LHCN-M2 (cell line): ENCODE data around the gene PHKA1. TPM values are rescaled to one million over a fixed set of nuclear protein-coding genes. Genes with fewer than 3 reads are reported as not detected.
"Not testable (repeated sequence)": the region's sequence is repeated elsewhere in the genome, so short reads cannot be mapped to it uniquely, and the experiment has no call there.

Source experiments
- DNase-seq: peaks from one replicate; pipeline ENCODE4 v3.0.0-alpha.2; 2012; ENCODE audit warnings: low read depth
- total RNA-seq: library from RNA; depleted of rRNA; stranded (reverse); fragments of >200 nt; gene quantifications from 2 replicates; pipeline ENCODE4 v1.2.3, GENCODE V29; 2014; rRNA removed

PHKA1 gene
- total RNA-seq, 1 experiment from 2014 or later, result 20.6 TPM

DNA sequence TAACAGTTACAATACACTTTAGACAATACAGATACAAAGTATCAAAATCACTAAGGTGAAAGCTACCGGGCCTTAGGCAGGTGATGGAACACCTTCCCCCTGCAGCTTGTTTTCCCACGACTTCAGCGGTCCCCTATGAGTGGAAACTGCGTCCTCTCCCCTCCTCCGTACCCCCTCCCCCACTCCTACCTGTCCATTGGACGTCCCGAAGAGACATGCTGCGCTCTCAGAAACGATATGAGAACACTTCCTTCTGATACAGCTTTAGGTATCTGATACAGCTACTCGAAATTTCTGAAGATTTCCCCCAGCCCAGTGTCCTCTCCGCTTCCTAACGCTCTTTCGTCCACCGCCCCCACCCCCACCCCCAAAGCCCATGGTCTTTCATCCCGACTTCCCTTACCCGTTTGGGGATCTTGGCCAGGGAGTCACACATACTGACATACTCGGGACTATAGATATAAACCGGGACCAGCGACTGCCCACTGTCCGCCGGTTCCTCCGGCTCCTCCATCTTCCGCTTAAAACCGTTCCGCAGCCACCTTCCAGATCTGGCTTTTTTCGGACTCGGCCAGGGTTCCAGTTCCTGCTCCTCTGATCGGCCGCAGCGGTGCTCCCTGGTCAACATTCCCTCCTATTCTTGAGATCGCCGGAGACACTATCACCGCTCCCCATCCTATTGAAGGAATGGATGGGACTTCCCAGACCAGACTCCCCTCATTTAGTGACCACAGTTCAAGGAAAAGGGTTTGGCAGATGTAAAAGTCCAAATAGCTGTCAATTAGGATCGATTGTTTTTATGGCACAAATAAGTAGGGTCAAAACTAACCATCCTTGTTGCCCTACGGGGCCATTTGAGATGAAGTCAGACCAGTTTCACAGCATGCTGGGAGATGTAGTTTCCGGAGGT lies 141.6 kb downstream of the PHKA1 start, which contains the start of gene HDAC8:
TSS of gene HDAC8 (minus strand) at position 596 of the 910 bp plus-strand sequence. CDS start at position 514, 82 bp downstream.
- DNase-seq, result peak; percentile 83

DNA sequence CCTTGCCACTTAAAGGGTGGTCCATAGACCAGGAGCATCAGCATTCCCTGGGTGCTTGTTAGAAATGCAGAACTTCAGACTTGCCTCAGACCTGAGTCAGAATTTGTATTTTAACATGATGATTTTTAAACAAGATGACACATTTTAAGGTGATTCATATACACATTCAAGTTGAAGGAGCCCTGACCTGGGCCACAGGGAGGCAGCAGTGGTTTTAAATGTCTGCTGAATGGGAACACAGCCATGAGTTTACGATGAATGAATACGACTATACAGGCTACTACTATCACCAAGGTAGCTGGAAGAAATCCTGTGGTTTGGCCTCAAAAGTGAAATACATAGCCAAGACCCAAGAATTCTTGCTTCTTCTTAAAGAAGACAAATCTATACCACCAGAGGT lies 144.3 kb downstream of the PHKA1 start:
- peak; percentile 70 for DNase-seq

DNA sequence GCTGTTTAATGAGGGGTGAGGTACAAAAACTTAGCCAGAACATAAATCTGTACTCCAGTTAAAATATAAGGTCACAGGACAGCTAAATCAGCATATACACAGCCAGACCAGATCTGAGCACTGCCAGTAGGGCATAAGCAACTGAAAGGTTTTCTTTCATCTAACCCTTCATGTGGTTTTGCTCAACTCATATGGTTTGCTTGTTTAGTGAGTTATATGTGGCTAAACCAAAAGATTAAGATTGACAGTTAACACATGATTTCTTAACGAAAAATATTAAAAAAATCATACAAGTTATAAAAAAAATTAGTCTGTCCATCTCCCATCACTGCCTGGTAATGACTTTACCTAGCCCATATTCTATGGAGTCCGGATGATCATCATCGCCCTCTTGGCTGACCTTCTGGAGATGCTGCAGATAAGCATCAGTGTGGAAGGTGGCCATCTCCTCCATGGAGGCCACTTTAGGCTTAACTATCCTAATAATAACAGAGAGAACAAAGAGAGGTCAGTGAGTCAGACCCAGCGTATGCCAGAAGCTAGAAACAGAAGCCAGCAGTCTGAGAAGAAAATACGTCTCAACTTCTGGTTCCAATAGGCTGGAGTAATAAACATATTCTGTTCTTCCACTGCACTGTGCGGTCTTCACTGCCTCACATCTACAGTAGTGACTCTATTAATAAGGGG lies 145.6 kb downstream of the PHKA1 start:
- DNase-seq, result peak; percentile 41

DNA sequence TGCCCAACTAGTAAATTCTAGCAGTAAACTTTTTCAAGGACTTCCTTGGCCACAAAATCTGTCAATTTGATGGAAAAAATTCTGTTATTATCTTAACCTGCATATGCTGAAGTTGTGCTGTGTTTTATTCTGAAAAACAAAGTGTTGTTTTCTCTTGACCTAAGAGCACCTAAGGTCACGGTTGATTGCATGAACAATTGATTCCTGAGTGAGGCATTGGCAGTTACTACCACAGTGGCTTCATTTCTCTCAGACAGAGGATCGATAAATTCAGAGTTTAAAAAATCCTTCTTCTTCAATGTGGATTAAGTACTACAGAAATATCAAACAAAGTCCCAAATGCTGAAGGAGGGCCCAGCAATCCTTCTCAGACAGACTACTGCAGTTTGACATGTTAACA lies 147.7 kb downstream of the PHKA1 start:
- DNase-seq, result no peak

DNA sequence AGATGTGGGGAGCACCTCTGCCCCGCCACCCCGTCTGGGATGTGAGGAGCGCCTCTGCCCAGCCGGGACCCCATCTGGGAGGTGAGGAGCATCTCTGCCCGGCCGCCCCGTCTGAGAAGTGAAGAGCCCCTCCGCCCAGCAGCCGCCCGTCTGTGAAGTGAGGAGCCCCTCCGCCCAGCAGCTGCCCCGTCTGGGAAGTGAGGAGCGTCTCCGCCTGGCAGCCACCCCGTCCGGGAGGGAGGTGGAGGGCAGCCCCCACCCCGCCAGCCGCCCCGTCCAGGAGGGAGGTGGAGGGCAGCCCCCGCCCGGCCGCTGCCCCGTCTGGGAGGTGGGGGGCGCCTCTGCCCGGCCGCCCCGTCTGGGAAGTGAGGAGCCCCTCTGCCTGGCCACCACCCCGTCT lies 154.5 kb downstream of the PHKA1 start:
- not testable (repeated sequence) for DNase-seq

DNA sequence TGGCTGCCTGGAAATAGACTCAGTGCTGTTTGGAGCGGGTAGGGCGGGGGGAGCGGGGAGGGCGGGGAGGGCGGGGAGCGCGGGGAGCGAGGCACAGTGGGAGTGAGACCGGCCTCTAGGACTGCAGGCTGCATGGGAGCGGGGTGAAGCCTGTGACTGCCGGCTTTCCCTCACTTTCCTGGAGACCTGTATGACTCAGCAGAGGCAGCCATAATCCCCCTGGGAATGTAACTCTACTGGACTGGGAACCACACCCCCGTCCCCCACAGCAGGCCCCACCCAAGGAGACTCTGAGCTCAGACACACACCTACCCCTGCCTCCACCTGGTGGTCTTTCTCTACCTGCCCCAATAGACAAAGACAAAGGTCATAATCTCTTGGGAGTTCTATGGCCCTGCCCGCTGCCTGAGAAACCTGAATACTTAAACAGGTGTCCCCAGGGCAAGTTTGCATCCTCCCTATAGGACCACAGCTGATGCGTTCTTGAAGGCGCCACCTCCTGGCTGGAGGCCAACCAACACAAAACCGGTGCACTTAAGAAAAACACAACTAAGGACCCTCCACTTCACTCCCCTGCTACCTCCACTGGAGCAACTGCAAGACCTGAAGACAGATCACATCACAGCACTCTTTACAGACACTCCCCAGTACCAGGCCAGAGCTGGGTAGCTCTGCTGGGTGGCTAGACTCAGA lies 159.5 kb downstream of the PHKA1 start:
- DNase-seq, result peak; percentile 28

DNA sequence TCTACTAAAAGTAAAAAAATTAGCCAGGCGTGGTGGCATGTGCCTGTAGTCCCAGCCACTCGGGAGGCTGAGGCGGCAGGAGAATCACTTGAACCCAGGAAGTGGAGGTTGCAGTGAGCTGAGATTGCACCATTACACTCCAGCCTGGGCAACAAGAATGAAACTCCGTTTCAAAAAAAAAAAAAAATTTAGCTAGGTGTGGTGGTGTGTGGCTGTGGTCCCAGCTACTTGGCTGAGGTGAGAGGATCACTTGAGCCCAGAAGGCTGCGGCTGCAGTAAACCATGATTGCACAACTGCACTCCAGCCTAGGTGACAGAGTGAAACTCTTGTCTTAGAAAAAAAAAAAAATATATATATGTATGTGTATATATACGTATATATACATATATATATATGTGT lies 161.7 kb downstream of the PHKA1 start:
- not testable (repeated sequence) for DNase-seq

DNA sequence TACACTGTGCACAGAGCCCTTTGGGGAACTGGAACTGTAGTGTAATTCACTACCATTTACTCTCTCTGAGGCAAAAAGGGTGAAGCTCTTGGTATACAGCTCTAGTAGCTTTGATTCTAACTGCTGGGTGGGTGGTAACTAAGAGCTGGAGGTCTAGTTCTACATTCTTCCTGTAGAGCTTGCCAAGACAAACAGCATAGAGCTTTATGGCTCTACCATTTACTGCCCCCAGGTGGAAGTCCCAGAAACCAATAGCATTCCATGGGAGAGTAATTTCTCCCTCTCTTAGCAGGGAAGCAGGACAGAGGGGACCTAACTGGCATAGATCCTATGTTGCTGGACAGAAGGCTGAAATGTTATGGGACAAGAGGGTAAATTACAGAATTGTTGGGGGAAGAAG lies 168.1 kb downstream of the PHKA1 start:
- no peak for DNase-seq

DNA sequence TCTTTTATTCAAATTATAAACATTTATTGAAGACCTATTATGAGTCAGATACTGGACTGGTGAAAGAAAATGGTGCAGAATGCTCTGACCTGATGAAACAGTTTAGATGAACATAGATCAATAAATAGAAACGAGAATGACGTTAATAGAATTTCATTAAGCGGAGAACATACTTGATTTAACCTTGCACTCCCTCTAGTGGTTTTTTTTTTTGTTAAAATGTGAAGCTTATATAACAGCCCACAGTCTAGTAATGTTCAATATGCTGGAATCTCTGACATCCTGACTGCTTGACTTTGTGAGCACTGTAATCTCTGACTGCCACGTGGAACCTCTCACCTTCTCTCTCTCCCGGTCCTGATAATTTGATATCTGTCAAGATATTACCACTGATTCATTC lies 173.8 kb downstream of the PHKA1 start:
- no peak for DNase-seq

DNA sequence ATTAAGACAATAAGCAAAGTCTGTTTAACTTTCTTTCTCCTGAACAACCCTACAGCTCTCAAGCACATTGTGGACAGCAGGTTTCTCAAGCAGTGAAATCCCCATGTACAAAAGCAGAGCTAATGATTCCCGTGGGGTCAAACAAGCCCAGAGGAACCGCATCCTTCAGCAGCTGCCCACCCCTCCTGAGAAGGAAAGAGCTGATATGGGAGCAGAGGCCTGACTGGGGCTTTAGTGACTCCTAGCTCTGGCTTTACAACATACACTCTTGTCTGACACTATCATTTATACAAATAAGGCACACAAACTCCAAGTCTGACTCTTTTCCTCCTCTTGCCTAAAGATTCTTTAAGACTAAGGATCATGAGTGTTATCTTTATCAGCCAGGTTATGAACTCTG lies 174.3 kb downstream of the PHKA1 start:
- no peak for DNase-seq

DNA sequence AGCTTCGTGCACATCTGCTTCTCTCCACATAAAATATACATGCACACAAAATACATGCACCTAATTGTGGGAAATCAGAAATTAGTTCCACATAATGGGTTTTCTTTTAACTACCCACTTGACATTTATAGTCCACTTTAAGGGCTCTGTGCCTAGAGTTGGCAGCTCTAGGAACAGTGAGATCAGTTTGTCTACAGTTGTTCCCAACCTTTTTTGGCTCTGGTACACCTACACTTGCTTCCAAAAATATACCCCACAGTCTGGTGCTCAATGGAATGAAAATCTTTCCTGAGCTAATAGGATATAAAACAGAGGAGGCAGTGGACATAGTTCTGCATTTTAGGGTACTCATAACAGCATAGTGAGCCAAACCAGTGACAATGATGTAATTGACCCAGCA lies 177.6 kb downstream of the PHKA1 start:
- no peak for DNase-seq

DNA sequence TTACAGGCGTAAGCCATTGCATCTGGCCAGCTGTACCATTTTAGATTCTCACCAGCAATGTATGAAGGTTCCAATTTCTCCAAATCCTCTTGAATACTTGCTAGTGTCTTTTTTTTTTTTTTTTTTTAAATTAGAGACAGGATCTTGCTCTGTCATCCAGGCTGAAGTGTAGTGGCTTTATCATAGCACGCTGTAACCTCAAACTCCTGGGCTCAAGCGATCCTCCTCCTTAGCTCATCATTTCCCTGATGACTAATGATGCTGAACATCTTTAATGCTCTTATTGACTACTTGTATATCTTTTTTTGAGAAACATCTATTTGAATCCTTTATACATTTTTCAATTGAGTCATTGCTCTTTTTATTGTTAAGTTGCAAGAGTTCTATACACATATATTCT lies 181.7 kb downstream of the PHKA1 start:
- peak; percentile 21 for DNase-seq

Other genes starting within 250 kb of the PHKA1 start
- 25.4 and 25.9 TPM in 2 replicates for gene HDAC8, start 141.5 kb downstream of the PHKA1 start, total RNA-seq
- not detected in 2 replicates for gene DMRTC1B, start 62.6 kb upstream of the PHKA1 start, total RNA-seq
- not detected in 2 replicates for gene FAM236B, start 68.4 kb upstream of the PHKA1 start, total RNA-seq
- not detected in 2 replicates for gene FAM236D, start 93.9 kb upstream of the PHKA1 start, total RNA-seq
- not detected in 2 replicates for gene FAM236C, start 198.3 kb upstream of the PHKA1 start, total RNA-seq
- not detected in 2 replicates for gene FAM236A, start 223.9 kb upstream of the PHKA1 start, total RNA-seq
- gene DMRTC1, start 229.5 kb upstream of the PHKA1 start, total RNA-seq, result not detected in 2 replicates